Activated CD8-positive, alpha-beta memory T cell treated with anti-CD3 and anti-CD28 coated beads, Interleukin-2, amount 50 U/mL, for 1 hour (primary cell): ENCODE measurements around the gene LSR.

Source experiments
- DNase-seq: peaks from one replicate; pipeline ENCODE4 v3.0.0-alpha.2; 2020; ENCODE audit errors: extremely low read depth

Gene LSR

DNA sequence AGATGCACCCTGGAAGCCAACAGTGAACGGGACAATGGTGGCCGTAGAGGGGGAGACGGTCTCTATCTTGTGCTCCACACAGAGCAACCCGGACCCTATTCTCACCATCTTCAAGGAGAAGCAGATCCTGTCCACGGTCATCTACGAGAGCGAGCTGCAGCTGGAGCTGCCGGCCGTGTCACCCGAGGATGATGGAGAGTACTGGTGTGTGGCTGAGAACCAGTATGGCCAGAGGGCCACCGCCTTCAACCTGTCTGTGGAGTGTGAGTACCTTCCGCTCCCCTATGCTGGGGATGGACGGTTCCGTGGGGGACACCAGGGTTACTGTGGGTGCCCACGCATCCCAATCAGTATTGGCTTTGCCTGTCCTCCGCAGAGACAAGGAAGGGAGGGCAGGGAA is 53.6 kb downstream of the LSR start:
- DNase-seq = no peak

DNA sequence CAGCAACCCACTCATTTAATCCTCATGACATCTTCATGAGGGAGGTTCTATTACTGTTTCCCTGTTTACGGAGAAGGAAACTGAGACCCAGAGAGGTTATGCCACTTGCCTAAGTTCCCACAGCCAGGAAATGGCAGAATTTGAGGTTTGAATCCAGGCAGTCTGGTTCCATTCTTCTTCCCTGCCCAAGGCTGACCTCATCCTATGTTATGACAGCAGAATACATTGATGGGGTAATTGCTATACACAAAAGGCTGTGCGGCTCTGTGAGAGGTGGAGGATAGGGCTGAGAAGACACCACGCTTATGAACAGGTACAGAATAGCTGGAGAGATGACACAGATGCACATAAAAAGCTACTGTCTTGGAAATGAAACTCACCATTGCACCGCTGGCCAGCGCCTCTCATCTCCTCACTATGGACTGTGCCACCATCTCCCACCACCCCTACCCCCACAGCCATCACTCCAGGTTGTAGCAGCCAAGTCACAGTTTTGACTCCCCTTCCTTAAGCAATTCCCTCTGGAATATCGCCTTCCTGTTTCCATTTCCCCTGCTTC is 54.6 kb downstream of the LSR start:
- DNase-seq = no peak

DNA sequence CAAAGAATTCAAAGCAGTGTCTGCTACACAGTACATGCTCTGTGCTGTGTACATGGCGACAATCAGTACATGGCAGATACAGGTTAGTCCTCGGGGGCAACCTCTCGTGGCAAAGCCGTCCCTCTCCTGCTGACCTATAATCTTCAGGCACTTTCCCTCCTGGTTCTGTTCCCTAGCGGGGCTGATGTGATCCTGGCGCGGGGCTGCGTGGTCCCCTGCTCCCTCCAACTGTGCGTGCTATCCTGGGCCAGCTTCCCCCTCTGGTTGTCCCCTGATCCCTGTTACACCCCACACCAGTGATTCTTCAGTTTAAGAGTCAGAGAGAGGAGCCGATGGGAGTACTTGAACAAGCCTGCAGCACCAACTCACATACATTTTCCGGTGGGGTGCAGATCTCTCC is 55.2 kb downstream of the LSR start:
- DNase-seq = no peak

DNA sequence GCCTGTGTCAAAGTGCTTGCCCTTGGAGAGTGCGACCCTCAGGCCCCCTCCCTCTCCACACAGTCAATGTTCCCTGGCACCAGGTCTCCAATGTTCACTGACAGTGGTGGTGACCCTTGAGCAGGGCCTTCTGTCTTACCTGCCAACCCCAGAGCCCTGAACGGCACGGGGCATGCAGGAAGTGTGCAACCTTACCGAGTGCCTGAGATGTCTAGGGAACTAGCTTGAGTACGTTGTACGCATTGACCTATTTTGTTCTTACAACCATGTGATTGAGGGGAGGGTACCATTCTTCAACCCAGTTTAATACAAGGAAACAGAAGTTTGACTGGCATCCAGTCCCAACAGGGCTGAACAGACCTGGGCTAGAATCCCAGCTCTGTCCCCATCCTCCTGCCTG is 56.4 kb downstream of the LSR start:
- DNase-seq = no peak

DNA sequence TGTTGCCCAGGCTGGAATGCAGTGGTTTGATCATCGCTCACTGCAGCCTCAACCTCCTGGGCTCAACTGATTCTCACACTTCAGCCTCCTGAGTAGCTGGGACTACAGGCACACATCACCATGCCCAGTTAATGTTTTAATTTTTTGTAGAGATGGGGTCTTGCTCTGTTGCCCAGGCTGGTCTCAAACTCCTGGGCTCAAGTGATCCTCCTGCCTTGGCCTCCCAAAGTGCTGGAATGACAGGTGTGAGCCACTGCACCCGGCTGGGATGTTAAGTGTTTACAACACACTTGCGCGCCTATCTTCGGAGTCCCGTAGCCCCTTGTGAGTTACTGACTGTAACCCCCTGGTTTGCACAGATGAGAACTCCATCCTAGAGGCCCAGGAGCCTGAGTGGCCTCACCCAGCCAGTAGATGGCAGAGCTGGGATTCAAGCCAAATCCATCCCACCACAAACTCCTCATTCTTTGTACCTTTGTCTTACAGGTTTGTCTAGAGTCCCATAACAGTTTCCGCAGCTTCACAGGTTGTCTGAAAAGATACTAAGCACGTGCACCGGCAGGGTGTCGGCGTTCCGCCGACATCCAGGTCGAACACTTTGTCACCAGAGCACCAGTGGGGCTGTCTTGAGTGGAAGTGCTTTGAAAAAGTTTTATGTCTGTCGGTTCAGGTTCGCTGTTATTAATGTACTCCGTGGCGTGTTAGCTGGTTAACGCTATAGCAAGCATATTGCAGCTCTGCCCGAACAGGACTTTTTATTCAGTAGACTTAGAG is 57.9 kb downstream of the LSR start:
- DNase-seq = no peak

DNA sequence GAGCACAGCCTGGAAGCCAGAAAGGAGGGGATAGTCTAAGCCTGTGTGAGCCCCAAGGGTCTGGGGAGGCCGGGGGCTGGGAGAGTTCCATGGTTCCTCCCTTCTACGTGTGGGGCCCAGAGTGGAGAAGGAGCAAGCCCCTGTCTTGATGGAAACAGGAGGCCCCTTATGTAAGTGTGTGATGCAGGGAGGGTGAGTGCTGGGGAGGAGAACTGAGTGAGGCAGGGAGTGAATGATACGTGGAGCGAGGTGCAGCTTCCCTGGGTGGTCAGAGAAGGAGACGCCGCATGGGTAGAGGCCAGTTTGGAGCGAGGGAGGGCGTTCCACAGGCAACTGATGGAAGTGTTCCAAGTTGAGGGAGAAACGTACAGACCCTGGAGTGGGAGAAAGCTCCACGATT is 59.1 kb downstream of the LSR start:
- DNase-seq = no peak

DNA sequence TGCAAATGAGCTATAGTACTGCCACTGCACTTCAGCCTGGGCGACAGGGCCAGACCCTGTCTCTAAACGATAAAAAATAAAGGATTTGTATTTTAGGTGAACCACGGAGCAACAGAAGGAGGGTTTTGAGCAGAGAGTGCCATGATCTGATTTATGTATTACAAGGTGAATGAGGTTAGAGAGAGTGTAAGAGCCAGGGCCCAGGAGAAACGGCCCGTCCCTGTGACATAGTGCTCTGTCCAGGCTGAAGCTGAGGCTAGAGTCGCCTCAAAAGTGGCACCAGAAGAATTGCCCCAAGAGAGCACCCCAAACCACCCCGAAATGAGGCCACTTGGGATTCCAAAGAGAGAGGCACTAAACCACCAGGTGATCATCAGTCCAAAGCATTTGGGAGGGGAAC is 60.1 kb downstream of the LSR start:
- no peak for DNase-seq

DNA sequence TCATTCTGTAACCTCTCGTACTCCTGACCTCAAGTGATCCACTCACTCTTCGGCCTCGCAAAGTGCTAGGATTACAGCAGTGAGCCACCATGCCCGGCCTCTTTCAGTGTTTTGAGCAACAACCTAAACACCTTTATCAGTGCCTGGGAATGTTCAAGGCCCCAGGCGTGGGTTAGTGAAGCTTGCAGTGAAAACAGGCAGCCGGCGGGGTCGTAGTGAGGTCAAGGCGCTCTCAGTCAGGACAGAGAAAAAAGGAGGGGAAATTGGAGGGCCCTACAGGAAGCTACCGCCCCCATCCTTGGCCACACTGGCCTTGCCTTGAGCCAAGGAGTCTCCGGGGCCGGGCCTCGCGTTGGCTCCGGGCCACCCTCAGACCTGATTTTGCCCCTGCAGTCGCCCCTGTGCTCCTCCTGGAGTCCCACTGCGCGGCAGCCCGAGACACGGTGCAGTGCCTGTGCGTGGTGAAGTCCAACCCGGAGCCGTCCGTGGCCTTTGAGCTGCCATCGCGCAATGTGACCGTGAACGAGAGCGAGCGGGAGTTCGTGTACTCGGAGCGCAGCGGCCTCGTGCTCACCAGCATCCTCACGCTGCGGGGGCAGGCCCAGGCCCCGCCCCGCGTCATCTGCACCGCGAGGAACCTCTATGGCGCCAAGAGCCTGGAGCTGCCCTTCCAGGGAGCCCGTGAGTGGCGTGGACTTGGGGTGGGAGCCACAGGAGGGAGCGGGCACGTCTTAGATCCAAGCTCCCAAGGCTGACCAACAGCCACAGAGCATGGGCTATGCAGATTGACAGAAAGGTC is 60.9 kb downstream of the LSR start:
- no peak for DNase-seq

DNA sequence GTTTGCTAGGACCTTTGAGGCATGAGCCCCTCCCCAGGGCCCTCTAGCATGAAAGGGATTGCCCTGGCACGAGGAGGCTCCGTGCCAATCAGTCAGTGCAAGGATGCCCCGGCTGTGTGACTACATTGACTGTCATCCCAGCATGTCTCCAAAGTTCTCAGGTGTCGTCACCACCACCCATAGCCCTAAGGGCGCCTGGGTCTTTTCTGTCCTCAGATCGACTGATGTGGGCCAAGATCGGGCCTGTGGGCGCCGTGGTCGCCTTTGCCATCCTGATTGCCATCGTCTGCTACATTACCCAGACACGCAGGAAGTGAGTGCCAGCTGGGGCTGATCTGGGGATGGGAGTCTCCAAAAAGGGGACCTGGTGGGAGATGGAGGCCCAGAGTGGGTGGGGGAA is 61.5 kb downstream of the LSR start:
- DNase-seq = no peak

DNA sequence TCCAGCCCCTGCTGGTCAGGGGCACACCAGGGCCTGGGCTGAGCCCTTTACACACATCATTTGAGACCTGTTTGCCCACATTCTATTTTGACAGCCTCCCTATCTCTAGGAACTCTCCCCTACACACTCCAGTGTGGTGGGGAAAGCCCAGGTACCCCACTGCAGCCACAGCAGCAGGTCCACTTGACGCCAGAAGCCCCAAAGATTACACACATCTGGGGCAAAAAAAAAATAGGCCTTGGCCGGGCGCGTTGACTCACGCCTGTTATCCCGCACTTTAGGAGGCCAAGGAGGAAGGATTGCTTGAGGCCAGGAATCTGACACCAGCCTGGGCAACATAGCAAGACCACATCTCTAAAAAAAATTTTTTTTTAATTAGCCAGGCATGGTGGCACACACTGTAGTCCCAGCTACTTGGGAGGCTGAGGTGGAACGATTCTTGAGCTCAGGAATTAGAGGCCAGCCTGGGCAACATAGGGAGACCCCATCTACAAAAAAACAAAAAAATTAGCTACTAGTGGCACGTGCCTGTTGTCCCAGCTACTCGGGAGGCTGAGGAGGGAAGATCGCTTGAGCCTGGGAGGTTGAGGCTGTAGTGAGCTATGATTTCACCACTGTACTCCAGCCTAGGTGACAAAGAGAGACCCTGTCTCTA is 62.1 kb downstream of the LSR start:
- no peak for DNase-seq

DNA sequence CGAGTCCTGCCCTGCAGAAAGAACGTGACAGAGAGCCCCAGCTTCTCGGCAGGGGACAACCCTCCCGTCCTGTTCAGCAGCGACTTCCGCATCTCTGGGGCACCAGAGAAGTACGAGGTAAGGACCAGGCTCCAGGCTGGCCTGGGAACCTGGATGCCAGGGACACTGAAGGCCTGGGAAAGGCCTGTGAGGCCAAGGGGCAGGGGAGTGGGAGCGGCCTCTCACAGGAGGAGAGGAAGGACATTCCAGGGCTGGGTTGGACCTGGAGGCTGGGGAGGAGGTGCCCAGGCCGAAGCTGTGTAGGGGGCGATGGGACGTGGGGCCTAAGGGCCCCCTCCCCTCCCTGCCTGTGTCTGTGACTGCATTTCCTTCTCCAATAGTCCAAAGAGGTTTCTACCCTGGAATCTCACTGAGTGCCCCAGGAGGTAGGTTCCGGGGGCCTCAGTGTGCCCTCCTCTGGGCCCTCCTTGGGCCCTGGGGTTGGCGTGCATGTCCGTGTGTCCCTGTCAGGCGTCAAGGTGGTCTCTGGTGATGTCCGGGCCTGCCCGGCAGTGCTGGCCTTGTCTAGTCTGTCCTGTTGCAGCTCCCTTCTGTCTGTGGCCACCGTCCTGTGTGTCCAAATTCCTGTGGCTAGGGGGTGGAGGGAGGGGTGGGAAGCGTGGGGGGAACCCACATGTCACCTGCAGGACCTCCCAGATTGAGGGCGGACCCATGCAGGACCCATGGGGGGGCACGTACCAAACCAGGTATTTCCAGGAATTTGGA is 63.3 kb downstream of the LSR start:
- no peak for DNase-seq

DNA sequence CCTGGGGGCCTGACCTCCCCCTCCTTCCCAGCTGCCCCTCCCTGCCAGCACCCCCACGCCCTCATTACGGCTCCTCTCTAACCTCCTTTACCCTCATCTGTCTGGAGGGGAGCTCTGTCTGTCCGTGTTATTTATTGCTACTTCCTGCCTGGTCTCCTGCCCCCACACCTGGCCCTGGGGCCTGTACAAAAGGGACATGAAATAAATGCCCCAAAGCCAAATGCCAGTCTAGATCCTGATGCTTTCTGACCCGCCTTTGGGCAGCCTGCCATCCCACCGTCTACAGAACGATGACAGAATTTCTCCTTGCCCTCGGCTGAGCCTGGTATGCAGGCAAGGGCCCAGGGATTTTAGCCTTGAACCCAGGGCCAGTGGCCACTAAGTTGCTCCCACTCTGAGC is 64.8 kb downstream of the LSR start:
- DNase-seq = no peak

DNA sequence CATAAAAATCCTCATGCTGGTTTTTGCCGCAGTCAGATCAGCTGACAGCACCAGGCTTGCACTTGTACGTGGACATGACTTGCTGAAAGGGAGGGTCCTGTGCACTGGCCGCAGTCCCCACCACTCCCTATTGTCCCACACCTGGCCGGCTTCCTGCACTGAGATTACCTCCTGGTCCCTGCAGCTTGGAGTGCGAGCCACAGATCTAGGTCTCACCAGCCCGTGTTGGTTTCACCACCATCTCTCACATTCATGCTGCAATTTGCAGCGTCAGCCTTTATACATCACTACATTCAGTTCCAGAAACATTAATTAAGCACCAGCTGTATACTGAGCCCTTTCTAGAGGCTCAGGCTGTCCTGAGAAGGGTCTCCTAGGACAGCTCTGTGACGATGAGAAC is 65.2 kb downstream of the LSR start:
- no peak for DNase-seq

DNA sequence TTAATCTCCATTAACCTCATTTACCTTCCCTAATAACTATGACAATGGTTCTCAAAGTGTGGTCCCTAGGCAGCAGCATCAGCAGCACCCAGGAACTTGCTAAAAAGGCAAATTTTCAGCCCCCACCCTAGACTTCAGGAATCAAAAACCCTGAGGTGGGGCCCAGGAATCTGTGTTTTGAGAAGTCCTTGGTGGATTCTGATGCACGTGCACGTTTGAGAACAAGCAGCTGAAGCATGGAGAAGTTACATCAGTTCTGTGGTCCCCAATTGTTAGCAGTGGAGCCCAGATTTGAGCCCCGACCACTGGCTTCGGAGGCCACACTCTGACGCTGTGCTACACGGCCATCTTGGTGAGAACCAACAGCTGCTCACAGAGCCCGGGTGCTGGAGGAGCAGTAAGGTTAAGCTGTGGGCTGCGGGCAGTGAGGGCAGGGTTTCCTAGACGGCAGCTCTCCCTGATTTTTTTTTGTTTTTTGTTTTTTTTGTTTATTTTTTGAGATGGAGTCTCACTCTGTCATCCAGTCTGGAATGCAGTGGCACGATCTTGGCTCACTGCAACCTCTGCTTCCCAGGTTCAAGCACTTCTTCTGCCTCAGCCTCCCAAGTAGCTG is 66.2 kb downstream of the LSR start:
- DNase-seq = no peak

DNA sequence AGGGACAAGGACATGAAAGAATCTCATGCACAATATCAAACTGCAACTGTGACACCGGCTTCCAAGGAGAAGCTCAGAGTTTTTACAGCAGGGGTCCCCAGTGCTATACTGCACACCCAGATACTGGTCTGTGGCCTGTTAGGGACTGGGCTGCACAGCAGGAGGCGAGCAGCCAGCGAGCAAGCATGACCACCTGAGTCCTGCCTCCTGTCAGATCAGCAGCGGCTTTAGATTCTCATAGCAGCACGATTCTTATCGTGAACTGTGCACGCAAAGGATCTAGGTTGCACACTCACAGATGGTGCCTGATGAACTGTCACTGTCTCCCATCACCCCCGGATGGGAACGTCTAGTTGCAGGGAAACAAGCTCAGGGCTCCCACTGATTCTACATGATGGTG is 67.1 kb downstream of the LSR start:
- no peak for DNase-seq

DNA sequence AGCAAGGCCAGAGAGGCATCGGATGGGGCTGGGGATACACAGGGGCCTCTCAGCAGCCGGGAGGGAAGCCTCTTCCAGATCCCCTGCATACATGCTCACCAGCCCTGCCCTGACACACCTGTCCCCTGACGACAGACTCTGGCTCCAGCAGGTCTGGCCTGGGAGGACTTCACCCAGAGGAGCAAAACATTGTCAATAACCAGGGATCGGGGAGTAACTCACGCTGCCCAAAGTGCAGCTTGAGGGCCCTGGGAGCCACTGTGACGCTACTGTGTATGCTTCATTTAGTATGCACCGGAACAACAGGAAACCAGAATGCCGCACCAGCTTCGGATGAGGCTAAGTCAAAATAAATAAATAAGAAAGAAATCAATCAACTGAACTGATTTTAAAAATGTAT is 67.8 kb downstream of the LSR start:
- no peak for DNase-seq
